Stimulated activated effector memory CD8-positive, alpha-beta T cell treated with anti-CD3 and anti-CD28 coated beads, Interleukin-12 subunit alpha, Interleukin-12 subunit beta, amount 100 ng/mL, for 72 hours (primary cell): ENCODE results near the gene FUOM.
"Not testable (repeated sequence)": the region's sequence is repeated elsewhere in the genome, so short reads cannot be mapped to it uniquely, and the experiment has no call there.

Experiments
- ATAC-seq: fragments of 150-1000 bp; cut with Tn5 transposase; 2 replicates; pipeline ENCODE4 v1.10.0; 2021
- DNase-seq, 2 donors: peaks; one replicate each; pipeline ENCODE4 v3.0.0; 2021 to 2022; ENCODE audit warnings: low spot score in 2 of 2
- H3K27ac Mint-ChIP-seq: one replicate; pipeline ENCODE4 v1.8.0; 2022; ENCODE audit warnings: mild to moderate bottlenecking, mixed read lengths
- H3K36me3 Mint-ChIP-seq: one replicate; pipeline ENCODE4 v1.8.0; 2022; ENCODE audit warnings: mild to moderate bottlenecking, mixed read lengths
- H3K4me1 Mint-ChIP-seq: one replicate; pipeline ENCODE4 v1.8.0; 2022; ENCODE audit warnings: mixed read lengths
- H3K4me3 Mint-ChIP-seq: one replicate; pipeline ENCODE4 v1.8.0; 2022; ENCODE audit warnings: mild to moderate bottlenecking, mixed read lengths
- H3K9me3 Mint-ChIP-seq: one replicate; pipeline ENCODE4 v1.8.0; 2022; ENCODE audit warnings: mixed read lengths

The FUOM gene

GRCh38 chr10:133378251-133379096 is 20.7 kb upstream of the FUOM start:
- H3K4me3 Mint-ChIP-seq: peak overlapping the region; percentile 69

GRCh38 chr10:133377818-133378250 is 20.0 kb upstream of the FUOM start:
- Mint-ChIP-seq H3K9me3 (no peaks in the 10 kb centered on the region), H3K4me3 (peak overlapping the region; percentile 69), H3K36me3 (no peaks in the 10 kb centered on the region), H3K4me1 (peaks cover 15% of the 10 kb centered on the region), H3K27ac (no peak overlapping the region)
- ATAC-seq: no peak
- DNase-seq: no peak

More at GRCh38 chr10:133378251-133379096, 20.7 kb upstream of the FUOM start:
- H3K36me3 Mint-ChIP-seq: no peaks in the 10 kb centered on the region
- peaks cover 15% of the 10 kb centered on the region for H3K4me1 Mint-ChIP-seq
- no peak overlapping the region for H3K27ac Mint-ChIP-seq
- H3K9me3 Mint-ChIP-seq: no peaks in the 10 kb centered on the region
- DNase-seq (peak; percentile 67 to 86), ATAC-seq (peak; percentile 70)

GRCh38 chr10:133377025-133377817 is 19.4 kb upstream of the FUOM start:
- no peak for ATAC-seq
- Mint-ChIP-seq H3K4me3 (peak overlapping the region; percentile 69), H3K9me3 (no peaks in the 10 kb centered on the region), H3K36me3 (no peaks in the 10 kb centered on the region), H3K27ac (peak overlapping the region; percentile 29), H3K4me1 (peaks cover 16% of the 10 kb centered on the region)
- DNase-seq: no peak

GRCh38 chr10:133376183-133376582 is 18.4 kb upstream of the FUOM start:
- not testable (repeated sequence) for DNase-seq, ATAC-seq, H3K9me3 Mint-ChIP-seq, H3K27ac Mint-ChIP-seq, H3K36me3 Mint-ChIP-seq
- peaks cover 21% of the 10 kb centered on the region for H3K4me1 Mint-ChIP-seq
- H3K4me3 Mint-ChIP-seq: peak overlapping the region; percentile 69

- H3K36me3 Mint-ChIP-seq: peaks cover 4% of the 10 kb centered on the region
- peak overlapping the region; percentile 85 for H3K4me3 Mint-ChIP-seq
- peaks cover 21% of the 10 kb centered on the region for H3K4me1 Mint-ChIP-seq
- no peaks in the 10 kb centered on the region for H3K9me3 Mint-ChIP-seq
- ATAC-seq (no peak), DNase-seq (no peak)
- H3K27ac Mint-ChIP-seq: no peak overlapping the region
Measured at GRCh38 chr10:133375357-133376115, 17.7 kb upstream of the FUOM start.

- H3K9me3 Mint-ChIP-seq: no peaks in the 10 kb centered on the region
- H3K27ac Mint-ChIP-seq: peak within 1 kb of the TSS; percentile 91
- peaks cover 23% of the 10 kb centered on the region for H3K36me3 Mint-ChIP-seq
- ATAC-seq (peak; percentile 97), DNase-seq (peak; percentile 98 to 99)
- H3K4me3 Mint-ChIP-seq: peak within 1 kb of the TSS; percentile 85
- peaks cover 21% of the 10 kb centered on the region for H3K4me1 Mint-ChIP-seq
Measured at GRCh38 chr10:133373174-133374090, 15.6 kb upstream of the FUOM start, which contains the start of gene ECHS1. Gene ECHS1, minus strand, starts transcription at chr10:133373354. Its CDS starts 21 bp downstream, at chr10:133373333.

GRCh38 chr10:133372507-133372906 is 14.7 kb upstream of the FUOM start:
- ATAC-seq (no peak), DNase-seq (no peak)
- Mint-ChIP-seq H3K4me3 (peak overlapping the region; percentile 85), H3K9me3 (no peaks in the 10 kb centered on the region), H3K27ac (peak overlapping the region; percentile 74), H3K4me1 (peaks cover 21% of the 10 kb centered on the region), H3K36me3 (peaks cover 30% of the 10 kb centered on the region)

GRCh38 chr10:133370030-133370786 is 12.4 kb upstream of the FUOM start:
- ATAC-seq (no peak), DNase-seq (no peak)
- Mint-ChIP-seq H3K27ac (no peak overlapping the region), H3K4me1 (peaks cover 12% of the 10 kb centered on the region), H3K9me3 (no peaks in the 10 kb centered on the region), H3K4me3 (no peak overlapping the region), H3K36me3 (peaks cover 30% of the 10 kb centered on the region)

- ATAC-seq (no peak), DNase-seq (no peak)
- Mint-ChIP-seq H3K9me3 (no peaks in the 10 kb centered on the region), H3K36me3 (peaks cover 45% of the 10 kb centered on the region), H3K27ac (peak overlapping the region; percentile 46), H3K4me1 (peaks cover 6% of the 10 kb centered on the region), H3K4me3 (no peak overlapping the region)
Measured at GRCh38 chr10:133368153-133368552, 10.3 kb upstream of the FUOM start.

GRCh38 chr10:133367461-133367860 is 9.6 kb upstream of the FUOM start:
- not testable (repeated sequence) for H3K4me1 Mint-ChIP-seq, H3K4me3 Mint-ChIP-seq, ATAC-seq, DNase-seq, H3K9me3 Mint-ChIP-seq
- Mint-ChIP-seq H3K36me3 (peaks cover 49% of the 10 kb centered on the region), H3K27ac (peak overlapping the region; percentile 46)

GRCh38 chr10:133366751-133367150 is 8.9 kb upstream of the FUOM start:
- no peak overlapping the region for H3K4me3 Mint-ChIP-seq
- H3K4me1 Mint-ChIP-seq: peaks cover 6% of the 10 kb centered on the region
- no peak for DNase-seq
- no peak overlapping the region for H3K27ac Mint-ChIP-seq
- H3K9me3 Mint-ChIP-seq: no peaks in the 10 kb centered on the region
- ATAC-seq: no peak
- H3K36me3 Mint-ChIP-seq: peaks cover 56% of the 10 kb centered on the region

- Mint-ChIP-seq H3K9me3 (no peaks in the 10 kb centered on the region), H3K27ac (no peak overlapping the region), H3K36me3 (peaks cover 58% of the 10 kb centered on the region), H3K4me3 (no peak overlapping the region), H3K4me1 (peaks cover 12% of the 10 kb centered on the region)
- DNase-seq: no peak
- no peak for ATAC-seq
Measured at GRCh38 chr10:133366130-133366478, 8.3 kb upstream of the FUOM start.

GRCh38 chr10:133365461-133366129 is 7.8 kb upstream of the FUOM start:
- Mint-ChIP-seq H3K4me3 (no peak overlapping the region), H3K4me1 (peaks cover 12% of the 10 kb centered on the region), H3K36me3 (peaks cover 54% of the 10 kb centered on the region), H3K9me3 (no peaks in the 10 kb centered on the region), H3K27ac (no peak overlapping the region)
- DNase-seq (no peak), ATAC-seq (no peak)
